ENCODE measurements around the gene CMC1.

- TF ChIP-seq CTCF (IDR thresholded peaks at IDR 0.05; ENCODE audit: insufficient read depth, low read length, poor library complexity, severe bottlenecking) (no peak), EZH2phosphoT487 (conservative IDR thresholded peaks at IDR 0.05; ENCODE audit: low read length) (no peak)
Measured at GRCh38 chr3:28242519-28242918, 1.1 kb downstream of the CMC1 start.
